Stimulated activated naive CD8-positive, alpha-beta T cell treated with anti-CD3 and anti-CD28 coated beads, Interleukin-15, Interleukin-2, amounts not matched to agents 100 U/mL and 50 U/mL, for 24 hours (primary cell): ENCODE data around the gene CD2AP.
"Not testable (repeated sequence)": the region's sequence is repeated elsewhere in the genome, so short reads cannot be mapped to it uniquely, and the experiment has no call there.

Source experiments
- ATAC-seq: fragments of 150-1000 bp; cut with Tn5 transposase; one replicate; pipeline ENCODE4 v1.10.0; 2021
- DNase-seq: peaks from one replicate; pipeline ENCODE4 v3.0.0; 2021

The CD2AP gene

GRCh38 chr6:47496935-47497579 lies 19.5 kb downstream of the CD2AP start:
- no peak for ATAC-seq
- DNase-seq: no peak

- DNase-seq (no peak), ATAC-seq (no peak)
Observed at GRCh38 chr6:47502920-47503319, 25.3 kb downstream of the CD2AP start.

GRCh38 chr6:47509937-47510336 lies 32.3 kb downstream of the CD2AP start:
- DNase-seq: no peak
- no peak for ATAC-seq

- ATAC-seq: no peak
Observed at GRCh38 chr6:47512872-47513271, 35.3 kb downstream of the CD2AP start.

GRCh38 chr6:47519279-47519678 lies 41.7 kb downstream of the CD2AP start:
- no peak for ATAC-seq
- no peak for DNase-seq

More at GRCh38 chr6:47512872-47513271, 35.3 kb downstream of the CD2AP start:
- no peak for DNase-seq

- no peak for ATAC-seq
- DNase-seq: no peak
Observed at GRCh38 chr6:47520282-47520681, 42.7 kb downstream of the CD2AP start.

- ATAC-seq: no peak
Observed at GRCh38 chr6:47521961-47522360, 44.4 kb downstream of the CD2AP start.

GRCh38 chr6:47524136-47524845 lies 46.7 kb downstream of the CD2AP start:
- ATAC-seq: no peak
- no peak for DNase-seq

More at GRCh38 chr6:47521961-47522360, 44.4 kb downstream of the CD2AP start:
- DNase-seq: no peak

- no peak for DNase-seq
- ATAC-seq: no peak
Observed at GRCh38 chr6:47525330-47526057, 47.9 kb downstream of the CD2AP start.

- ATAC-seq (no peak), DNase-seq (no peak)
Observed at GRCh38 chr6:47527274-47527673, 49.7 kb downstream of the CD2AP start.

GRCh38 chr6:47529734-47530133 lies 52.1 kb downstream of the CD2AP start:
- no peak for ATAC-seq
- no peak for DNase-seq

- no peak for ATAC-seq
- DNase-seq: no peak
Observed at GRCh38 chr6:47532981-47533585, 55.5 kb downstream of the CD2AP start.

- DNase-seq (no peak), ATAC-seq (no peak)
Observed at GRCh38 chr6:47534063-47534462, 56.5 kb downstream of the CD2AP start.

- ATAC-seq (no peak), DNase-seq (no peak)
Observed at GRCh38 chr6:47535316-47536225, 58.0 kb downstream of the CD2AP start.

GRCh38 chr6:47536816-47537401 lies 59.3 kb downstream of the CD2AP start:
- ATAC-seq (no peak), DNase-seq (no peak)

GRCh38 chr6:47545223-47545622 lies 67.6 kb downstream of the CD2AP start:
- DNase-seq (no peak), ATAC-seq (no peak)

- ATAC-seq (no peak), DNase-seq (no peak)
Observed at GRCh38 chr6:47551670-47552069, 74.1 kb downstream of the CD2AP start.

GRCh38 chr6:47552319-47552718 lies 74.7 kb downstream of the CD2AP start:
- DNase-seq: no peak
- no peak for ATAC-seq

GRCh38 chr6:47553243-47553642 lies 75.7 kb downstream of the CD2AP start:
- not testable (repeated sequence) for ATAC-seq, DNase-seq

- not testable (repeated sequence) for ATAC-seq, DNase-seq
Observed at GRCh38 chr6:47556459-47556858, 78.9 kb downstream of the CD2AP start.

GRCh38 chr6:47563162-47563561 lies 85.6 kb downstream of the CD2AP start:
- ATAC-seq (no peak), DNase-seq (no peak)
